Measurements from ENCODE around the gene OR52H1. TPM values are rescaled to one million over a fixed set of nuclear protein-coding genes. Genes with fewer than 3 reads are reported as not detected.

The OR52H1 gene
- total RNA-seq, 1 donor from 2014 or later, result not detected

DNA sequence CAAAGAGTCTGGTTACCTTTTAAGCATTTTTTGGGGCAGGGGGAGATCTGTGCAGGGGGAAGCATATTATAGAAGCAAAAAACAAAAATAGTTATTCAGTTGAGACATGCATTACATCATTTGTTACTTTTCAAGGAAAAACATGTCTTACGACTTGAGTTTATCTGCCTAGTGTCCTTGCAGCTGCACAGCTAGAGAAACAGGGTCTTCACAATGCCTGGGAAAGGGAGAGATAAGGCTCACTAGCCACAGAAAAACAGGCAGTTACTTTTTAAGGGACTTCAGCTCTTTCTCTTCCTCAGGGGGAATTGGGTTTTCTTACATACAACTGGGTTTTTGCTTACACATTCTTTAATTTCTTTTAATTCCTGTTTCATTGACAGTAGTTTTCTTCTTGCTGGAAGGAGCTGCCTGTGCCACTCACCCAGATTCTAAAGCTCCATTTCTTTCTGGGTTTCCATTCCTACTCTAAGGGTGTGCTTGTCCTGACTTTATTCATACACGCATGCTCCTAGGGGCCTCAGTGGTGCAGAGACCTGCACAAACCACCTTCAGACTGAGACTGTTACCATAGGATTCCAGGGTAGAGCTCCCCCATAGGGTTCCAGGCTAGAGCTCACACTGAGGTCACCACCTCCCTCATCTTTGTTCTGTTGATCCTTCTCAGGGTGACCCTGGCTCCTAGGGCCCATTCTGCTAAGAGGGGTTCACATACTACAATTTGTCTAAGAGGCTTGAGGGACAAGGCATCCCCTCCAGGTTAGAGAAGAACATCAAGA lies 17.1 kb downstream of the OR52H1 start:
- Histone ChIP-seq H3K27me3 (no peaks in the 10 kb centered on the region), H3K9me3 (ENCODE audit: low read depth) (no peaks in the 10 kb centered on the region), H3F3A (ENCODE audit: low read depth) (no peaks in the 10 kb centered on the region), H4K20me1 (ENCODE audit: low read depth) (no peaks in the 10 kb centered on the region), H3K9ac (no peak overlapping the region), H3K36me3 (no peaks in the 10 kb centered on the region), H3K79me2 (ENCODE audit: low read depth) (no peaks in the 10 kb centered on the region), H3K4me1 (no peaks in the 10 kb centered on the region), H3K4me2 (no peak overlapping the region), H3K4me3 (no peak overlapping the region), H2AFZ (replicated peaks) (no peak overlapping the region), H3K27ac (no peak overlapping the region)
- no peak overlapping the region for H3K4me3 Mint-ChIP-seq
- H3K4me1 Mint-ChIP-seq, result no peaks in the 10 kb centered on the region
- H3K27me3 Mint-ChIP-seq (ENCODE audit: insufficient read depth, low read depth), result no peaks in the 10 kb centered on the region
- no peak for TF ChIP-seq EZH2phosphoT487 (IDR thresholded peaks at IDR 0.05)
- no peak for TF ChIP-seq EZH2 (IDR thresholded peaks at IDR 0.05)
- TF ChIP-seq CTCF (IDR thresholded peaks at IDR 0.05), result no peak
- H3K36me3 Mint-ChIP-seq, result no peaks in the 10 kb centered on the region
- H3K9me3 Mint-ChIP-seq, result no peaks in the 10 kb centered on the region
- H3K27ac Mint-ChIP-seq, result no peak overlapping the region
- no peak for DNase-seq (ENCODE audit: low spot score)

DNA sequence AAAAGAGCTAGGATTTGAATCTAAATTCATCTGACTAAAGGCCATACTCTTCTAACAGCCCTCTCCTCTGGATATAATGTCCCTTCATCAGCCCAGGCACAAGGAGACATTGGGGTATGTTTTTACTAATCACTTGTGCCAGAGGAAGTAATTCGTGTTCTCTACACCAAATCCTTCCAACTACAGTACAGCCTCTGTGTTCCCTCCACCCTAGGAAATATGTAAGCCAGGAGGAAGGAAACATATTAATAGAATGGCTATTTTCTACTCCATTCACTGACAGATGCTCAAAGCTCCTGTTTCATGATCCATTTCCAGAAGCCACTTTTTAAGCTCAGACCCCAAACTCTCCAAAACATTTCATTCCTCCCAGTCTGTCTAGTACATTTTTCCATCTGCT lies 19.8 kb downstream of the OR52H1 start:
- Mint-ChIP-seq H3K9me3 (no peaks in the 10 kb centered on the region), H3K36me3 (no peaks in the 10 kb centered on the region)

DNA sequence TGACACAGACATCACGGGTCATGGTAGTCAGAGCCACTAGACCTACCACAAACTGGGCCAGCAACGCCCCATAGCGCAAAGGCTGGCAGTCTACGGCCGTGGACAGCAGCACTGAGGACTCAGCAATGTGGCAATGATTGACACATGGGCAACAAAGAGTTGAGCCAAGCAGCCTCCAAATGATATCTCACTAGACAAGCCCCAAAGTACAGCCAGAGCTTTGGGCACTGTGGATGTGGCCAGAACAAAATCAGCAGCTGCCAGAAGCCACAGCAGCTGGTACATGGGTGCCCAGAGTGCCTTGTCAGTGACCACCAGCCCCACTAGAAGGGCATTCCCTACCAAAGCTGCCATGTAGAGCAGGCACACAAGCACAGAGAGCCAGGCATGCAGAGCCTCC lies 20.6 kb downstream of the OR52H1 start:
- H3K27ac Mint-ChIP-seq, result no peak overlapping the region
- TF ChIP-seq EZH2 (IDR thresholded peaks at IDR 0.05), result no peak
- TF ChIP-seq EZH2phosphoT487 (IDR thresholded peaks at IDR 0.05), result no peak
- TF ChIP-seq CTCF (IDR thresholded peaks at IDR 0.05), result no peak
- no peaks in the 10 kb centered on the region for H3K36me3 ChIP-seq
- H3K27ac ChIP-seq, result no peak overlapping the region
- DNase-seq (ENCODE audit: low spot score), result no peak
- H3K4me3 ChIP-seq, result no peak overlapping the region
- no peak overlapping the region for H3K4me2 ChIP-seq
- no peaks in the 10 kb centered on the region for H3K36me3 Mint-ChIP-seq
- H3K4me1 Mint-ChIP-seq, result no peaks in the 10 kb centered on the region
- no peak overlapping the region for H3K4me3 Mint-ChIP-seq
- H4K20me1 ChIP-seq (ENCODE audit: low read depth), result no peaks in the 10 kb centered on the region
- H3K9me3 ChIP-seq (ENCODE audit: low read depth), result no peaks in the 10 kb centered on the region
- no peak overlapping the region for H2AFZ ChIP-seq (replicated peaks)
- H3K27me3 ChIP-seq, result no peaks in the 10 kb centered on the region
- no peaks in the 10 kb centered on the region for H3K27me3 Mint-ChIP-seq (ENCODE audit: insufficient read depth, low read depth)
- H3K79me2 ChIP-seq (ENCODE audit: low read depth), result no peaks in the 10 kb centered on the region
- H3K9me3 Mint-ChIP-seq, result no peaks in the 10 kb centered on the region
- no peaks in the 10 kb centered on the region for H3F3A ChIP-seq (ENCODE audit: low read depth)
- H3K4me1 ChIP-seq, result no peaks in the 10 kb centered on the region
- no peak overlapping the region for H3K9ac ChIP-seq

More for the DNA sequence above, 19.8 kb downstream of the OR52H1 start:
- Mint-ChIP-seq H3K4me1 (no peaks in the 10 kb centered on the region), H3K27me3 (ENCODE audit: insufficient read depth, low read depth) (no peaks in the 10 kb centered on the region), H3K4me3 (no peak overlapping the region), H3K27ac (no peak overlapping the region)
- TF ChIP-seq EZH2 (IDR thresholded peaks at IDR 0.05), result no peak
- no peak for TF ChIP-seq EZH2phosphoT487 (IDR thresholded peaks at IDR 0.05)
- TF ChIP-seq CTCF (IDR thresholded peaks at IDR 0.05), result no peak
- Histone ChIP-seq H3K4me1 (no peaks in the 10 kb centered on the region), H4K20me1 (ENCODE audit: low read depth) (no peaks in the 10 kb centered on the region), H3K4me2 (no peak overlapping the region), H3K27me3 (no peaks in the 10 kb centered on the region), H3K36me3 (no peaks in the 10 kb centered on the region), H3K9me3 (ENCODE audit: low read depth) (no peaks in the 10 kb centered on the region), H2AFZ (replicated peaks) (no peak overlapping the region), H3K79me2 (ENCODE audit: low read depth) (no peaks in the 10 kb centered on the region), H3K9ac (no peak overlapping the region), H3K27ac (no peak overlapping the region), H3K4me3 (no peak overlapping the region), H3F3A (ENCODE audit: low read depth) (no peaks in the 10 kb centered on the region)
- no peak for DNase-seq (ENCODE audit: low spot score)

Data from neural progenitor cell (in vitro differentiated cells).